MM.1S (cell line): ENCODE results near the gene PTPRN2.

Experiments
- DNase-seq: peaks from one replicate; pipeline ENCODE4 v3.0.0-alpha.2; 2015
- H2AFZ ChIP-seq: fragments of 300-600 bp; sonication (generic); 2 replicates; pipeline ENCODE4 v1.6.0; 2016; ENCODE audit warnings: antibody characterized with exemption, low read length
- H3F3A ChIP-seq: fragments of 300-600 bp; sonication (generic); 2 replicates; pipeline ENCODE4 v1.6.1; 2016; ENCODE audit warnings: mild to moderate bottlenecking, antibody characterized with exemption, low read length, moderate library complexity, mixed read lengths; ENCODE audit not compliant: insufficient read depth
- H3K27ac ChIP-seq: fragments of 300-600 bp; sonication (generic); 2 replicates; pipeline ENCODE4 v1.5.1; 2016; ENCODE audit warnings: mild to moderate bottlenecking, low read length
- H3K27me3 ChIP-seq: fragments of 300-600 bp; sonication (generic); replicated peaks from 2 replicates; pipeline ENCODE4 v1.6.0; 2016; ENCODE audit warnings: low read length; ENCODE audit not compliant: insufficient read depth
- H3K36me3 ChIP-seq: fragments of 300-600 bp; sonication (generic); replicated peaks from 2 replicates; pipeline ENCODE4 v1.6.1; 2016; ENCODE audit warnings: mild to moderate bottlenecking, low read length, mixed read lengths; ENCODE audit not compliant: insufficient read depth
- H3K4me1 ChIP-seq: fragments of 300-600 bp; sonication (generic); 2 replicates; pipeline ENCODE4 v1.6.1; 2016; ENCODE audit warnings: low read length, mixed read lengths
- H3K4me2 ChIP-seq: fragments of 300-600 bp; sonication (generic); 2 replicates; pipeline ENCODE4 v1.6.0; 2016; ENCODE audit warnings: low read depth, low read length
- H3K4me3 ChIP-seq: fragments of 300-600 bp; sonication (generic); 2 replicates; pipeline ENCODE4 v1.5.1; 2016; ENCODE audit warnings: low read length, mixed read lengths
- H3K79me2 ChIP-seq: fragments of 300-600 bp; sonication (generic); 2 replicates; pipeline ENCODE4 v1.6.1; 2016; ENCODE audit warnings: mixed run types, low read length, mixed read lengths
- H3K9ac ChIP-seq: fragments of 300-600 bp; sonication (generic); 2 replicates; pipeline ENCODE4 v1.6.1; 2016; ENCODE audit warnings: low read length, mixed read lengths
- H3K9me2 ChIP-seq: fragments of 300-600 bp; sonication (generic); replicated peaks from 2 replicates; pipeline ENCODE4 v1.6.1; 2016; ENCODE audit warnings: mild to moderate bottlenecking, low read length, mixed read lengths; ENCODE audit not compliant: insufficient read depth
- H3K9me3 ChIP-seq: fragments of 300-600 bp; sonication (generic); replicated peaks from 2 replicates; pipeline ENCODE4 v1.6.1; 2016; ENCODE audit warnings: mild to moderate bottlenecking, low read length, mixed read lengths; ENCODE audit not compliant: insufficient read depth
- H4K20me1 ChIP-seq: fragments of 300-600 bp; sonication (generic); 2 replicates; pipeline ENCODE4 v1.6.1; 2016; ENCODE audit warnings: mild to moderate bottlenecking, low read length, moderate library complexity, mixed read lengths; ENCODE audit not compliant: insufficient read depth
- EZH2 ChIP-seq: fragments of 300-600 bp; sonication (generic); optimal IDR thresholded peaks from 2 replicates; pipeline ENCODE3; 2017; ENCODE audit warnings: low read depth, mild to moderate bottlenecking, antibody characterized with exemption, low read length, mixed read lengths
- EZH2phosphoT487 ChIP-seq: fragments of 300-600 bp; sonication (generic); IDR thresholded peaks from 2 replicates; pipeline ENCODE4 v1.6.1; 2018; ENCODE audit warnings: antibody characterized with exemption, low read length
- TF ChIP-seq, protein P1 (sequence below): fragments of 300-600 bp; sonication (generic); IDR thresholded peaks from 2 replicates; pipeline ENCODE4 v1.5.1; 2016; ENCODE audit warnings: antibody characterized with exemption, low read length, mixed read lengths

Gene PTPRN2

GRCh38 chr7:157773361-157773760, 814.3 kb downstream of the PTPRN2 start:
- Histone ChIP-seq H3K4me2 (no peak overlapping the region), H2AFZ (no peak overlapping the region), H4K20me1 (no peaks in the 10 kb centered on the region), H3K27me3 (peaks cover 90% of the 10 kb centered on the region), H3K9me3 (no peaks in the 10 kb centered on the region), H3K4me1 (no peaks in the 10 kb centered on the region), H3K9ac (no peak overlapping the region), H3K36me3 (no peaks in the 10 kb centered on the region), H3K4me3 (no peak overlapping the region), H3K79me2 (no peaks in the 10 kb centered on the region), H3K9me2 (no peaks in the 10 kb centered on the region), H3K27ac (no peak overlapping the region), H3F3A (no peaks in the 10 kb centered on the region)
- DNase-seq = no peak
- TF ChIP-seq EZH2 (no peak), EZH2phosphoT487 (no peak)
- TF ChIP-seq, protein P1, sequence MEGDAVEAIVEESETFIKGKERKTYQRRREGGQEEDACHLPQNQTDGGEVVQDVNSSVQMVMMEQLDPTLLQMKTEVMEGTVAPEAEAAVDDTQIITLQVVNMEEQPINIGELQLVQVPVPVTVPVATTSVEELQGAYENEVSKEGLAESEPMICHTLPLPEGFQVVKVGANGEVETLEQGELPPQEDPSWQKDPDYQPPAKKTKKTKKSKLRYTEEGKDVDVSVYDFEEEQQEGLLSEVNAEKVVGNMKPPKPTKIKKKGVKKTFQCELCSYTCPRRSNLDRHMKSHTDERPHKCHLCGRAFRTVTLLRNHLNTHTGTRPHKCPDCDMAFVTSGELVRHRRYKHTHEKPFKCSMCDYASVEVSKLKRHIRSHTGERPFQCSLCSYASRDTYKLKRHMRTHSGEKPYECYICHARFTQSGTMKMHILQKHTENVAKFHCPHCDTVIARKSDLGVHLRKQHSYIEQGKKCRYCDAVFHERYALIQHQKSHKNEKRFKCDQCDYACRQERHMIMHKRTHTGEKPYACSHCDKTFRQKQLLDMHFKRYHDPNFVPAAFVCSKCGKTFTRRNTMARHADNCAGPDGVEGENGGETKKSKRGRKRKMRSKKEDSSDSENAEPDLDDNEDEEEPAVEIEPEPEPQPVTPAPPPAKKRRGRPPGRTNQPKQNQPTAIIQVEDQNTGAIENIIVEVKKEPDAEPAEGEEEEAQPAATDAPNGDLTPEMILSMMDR = no peak

DNA sequence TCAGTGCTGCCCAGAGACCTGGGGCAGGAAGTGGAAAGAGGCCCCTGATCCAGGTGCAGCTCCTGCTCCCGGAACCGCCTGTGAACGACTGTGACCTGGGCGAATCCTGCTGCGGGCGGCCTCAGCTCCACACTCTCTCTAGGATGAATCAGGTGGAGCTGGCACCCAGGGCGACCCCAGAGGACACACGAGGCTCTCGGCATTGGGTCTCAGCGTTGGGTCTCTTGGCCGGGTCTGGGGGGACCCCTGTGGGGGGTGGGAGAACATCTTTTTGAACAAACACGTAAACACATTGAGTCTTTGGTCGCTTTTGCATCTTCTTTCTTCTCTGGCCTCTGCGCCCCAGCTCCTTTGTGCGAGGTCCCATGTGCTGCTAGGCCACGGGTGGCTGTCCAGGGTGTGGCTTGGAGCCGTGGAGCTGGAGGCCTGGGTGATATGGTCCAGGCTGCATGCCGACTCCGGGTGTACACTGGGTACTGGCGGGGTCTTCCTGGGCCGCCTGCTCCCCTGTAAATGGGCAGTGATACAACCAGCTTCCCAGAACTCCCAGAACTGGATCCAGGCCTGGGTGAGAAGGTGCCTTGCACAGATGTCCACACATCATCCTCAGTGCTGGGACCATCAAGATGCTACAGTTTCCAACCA, 815.0 kb downstream of the PTPRN2 start:
- no peaks in the 10 kb centered on the region for H3K36me3 ChIP-seq
- DNase-seq = no peak
- TF ChIP-seq, protein P1 = no peak
- TF ChIP-seq EZH2phosphoT487 = no peak
- TF ChIP-seq EZH2 = no peak
- H3K4me2 ChIP-seq = no peak overlapping the region
- no peak overlapping the region for H3K9ac ChIP-seq
- H3K27me3 ChIP-seq = peaks cover 88% of the 10 kb centered on the region
- no peaks in the 10 kb centered on the region for H3K9me3 ChIP-seq
- no peaks in the 10 kb centered on the region for H3K9me2 ChIP-seq
- no peaks in the 10 kb centered on the region for H3K79me2 ChIP-seq
- H3K4me3 ChIP-seq = no peak overlapping the region
- no peaks in the 10 kb centered on the region for H3F3A ChIP-seq
- H3K27ac ChIP-seq = no peak overlapping the region
- H2AFZ ChIP-seq = no peak overlapping the region
- H3K4me1 ChIP-seq = no peaks in the 10 kb centered on the region
- H4K20me1 ChIP-seq = no peaks in the 10 kb centered on the region

DNA sequence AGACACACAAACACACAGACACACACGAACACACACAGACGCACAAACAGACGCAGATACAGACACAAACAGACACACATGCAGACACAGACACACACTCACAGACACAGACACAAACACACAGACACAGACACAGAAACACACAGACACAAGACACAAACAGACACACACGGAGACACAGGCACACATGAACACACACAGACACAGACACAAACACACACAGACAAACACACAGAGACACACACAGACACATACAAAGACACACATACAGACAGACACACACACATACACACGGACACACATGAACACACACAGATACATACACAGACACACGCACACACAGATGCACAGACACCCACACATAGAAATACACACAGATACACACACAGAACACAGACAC, 815.9 kb downstream of the PTPRN2 start:
- Histone ChIP-seq H4K20me1 (no peaks in the 10 kb centered on the region), H3K27ac (no peak overlapping the region), H3K4me3 (no peak overlapping the region), H3K27me3 (peaks cover 81% of the 10 kb centered on the region), H3K79me2 (no peaks in the 10 kb centered on the region), H3K9me2 (no peaks in the 10 kb centered on the region), H3K9me3 (no peaks in the 10 kb centered on the region), H2AFZ (no peak overlapping the region), H3K4me1 (no peaks in the 10 kb centered on the region), H3K4me2 (no peak overlapping the region), H3K36me3 (no peaks in the 10 kb centered on the region), H3F3A (no peaks in the 10 kb centered on the region), H3K9ac (no peak overlapping the region)
- TF ChIP-seq, protein P1 = no peak
- TF ChIP-seq EZH2phosphoT487 = no peak
- DNase-seq = no peak
